Psoas muscle (tissue), 8 donors: ENCODE measurements around the gene HLA-DPB1. TPM values are rescaled to one million over a fixed set of nuclear protein-coding genes. Genes with fewer than 3 reads are reported as not detected.

ENCODE experiments used
- ATAC-seq, 4 donors: fragments of 200-7000 bp; cut with Tn5 transposase; one replicate each; pipeline ENCODE4 v1.9.1; 2020; ENCODE audit warnings: moderate library complexity in 3 of 4, mild to moderate bottlenecking in 2 of 4
- DNase-seq, 2 donors: peaks; one replicate each; pipeline ENCODE4 v3.0.0-alpha.2; 2020
- H3K27ac ChIP-seq: fragments of 200-600 bp; one replicate; pipeline ENCODE4 v1.8.0; 2022
- H3K27me3 ChIP-seq, 3 donors: fragments of 200-600 bp in 1 of 3; one replicate each; pipeline versions ENCODE4 v1.6.1 to v1.8.0; 2013 to 2022; ENCODE audit warnings: low read length in 2 of 3, mild to moderate bottlenecking in 2 of 3, moderate library complexity in 1 of 3; ENCODE audit not compliant: insufficient read depth in 3 of 3
- H3K36me3 ChIP-seq, 2 donors: fragments of 200-600 bp in 1 of 2; one replicate each; pipeline versions ENCODE4 v1.6.1 to v1.8.0; 2013 to 2022; ENCODE audit warnings: low read depth in 1 of 2, mild to moderate bottlenecking in 1 of 2, moderate library complexity in 1 of 2; ENCODE audit not compliant: insufficient read depth in 1 of 2
- H3K4me1 ChIP-seq: fragments of 200-600 bp; one replicate; pipeline ENCODE4 v1.8.0; 2022
- H3K4me3 ChIP-seq: fragments of 200-600 bp; one replicate; pipeline ENCODE4 v1.8.0; 2022; ENCODE audit warnings: mild to moderate bottlenecking
- H3K9me3 ChIP-seq: fragments of 200-600 bp; one replicate; pipeline ENCODE4 v1.8.0; 2022
- WGBS, 3 donors: extraction: QIAGEN DNeasy Blood & Tissue Kit; methylation state at CpG; one replicate each; pipeline versions ENCODE4 v1.1.6 to v1.1.7; 2013; 5-methylcytosine and 5-hydroxymethylcytosine counted together
- intact Hi-C, 2 donors: fragments of 100-400 bp; cut with DNase I; formaldehyde crosslinking; loops; one replicate each; pipeline versions ENCODE4 v1.11.0 to v1.14.2; 2022
- polyA plus RNA-seq, 3 donors: library from polyadenylated mRNA; stranded (reverse); fragments of 200-250 nt; gene quantifications; one replicate each; pipeline ENCODE4 v1.2.3, GENCODE V29; 2013
- total RNA-seq, 4 donors: library from RNA; stranded (reverse); fragmentation: NEBNext Ultra II Directional in 2 of 4; extraction: Animal tissue kit (Norgen Biotek cat#: 25700) in 2 of 4; gene quantifications; one replicate each; pipeline versions ENCODE4 v1.2.1 to v1.2.4, GENCODE V29; 2021 to 2023
- TF ChIP-seq, protein P1 (sequence below): fragments of 200-600 bp; IDR thresholded peaks from one replicate; pipeline ENCODE4 v1.8.0; 2022; ENCODE audit warnings: antibody characterized with exemption
- donor health status: healthy with polysubstance abuse.
- donor health status: DM: no; HTN: no; CAD: no; lungs with moderate emphysema.
- donor health status: Bipolar disorder and iron deficiency.
- donor health status: healthy.
- donor health status: DM: yes; HTN: yes; CAD: no.
- donor health status: DM: no; HTN: no; CAD: no.
- donor health status: DM: no; HTN: no; CAD: no.
- donor health status: DM: yes; HTN: yes; CAD: no.

Gene HLA-DPB1
- total and polyA plus RNA-seq, 7 donors, result 11.0 to 33.2 (median 17.0) TPM

DNA sequence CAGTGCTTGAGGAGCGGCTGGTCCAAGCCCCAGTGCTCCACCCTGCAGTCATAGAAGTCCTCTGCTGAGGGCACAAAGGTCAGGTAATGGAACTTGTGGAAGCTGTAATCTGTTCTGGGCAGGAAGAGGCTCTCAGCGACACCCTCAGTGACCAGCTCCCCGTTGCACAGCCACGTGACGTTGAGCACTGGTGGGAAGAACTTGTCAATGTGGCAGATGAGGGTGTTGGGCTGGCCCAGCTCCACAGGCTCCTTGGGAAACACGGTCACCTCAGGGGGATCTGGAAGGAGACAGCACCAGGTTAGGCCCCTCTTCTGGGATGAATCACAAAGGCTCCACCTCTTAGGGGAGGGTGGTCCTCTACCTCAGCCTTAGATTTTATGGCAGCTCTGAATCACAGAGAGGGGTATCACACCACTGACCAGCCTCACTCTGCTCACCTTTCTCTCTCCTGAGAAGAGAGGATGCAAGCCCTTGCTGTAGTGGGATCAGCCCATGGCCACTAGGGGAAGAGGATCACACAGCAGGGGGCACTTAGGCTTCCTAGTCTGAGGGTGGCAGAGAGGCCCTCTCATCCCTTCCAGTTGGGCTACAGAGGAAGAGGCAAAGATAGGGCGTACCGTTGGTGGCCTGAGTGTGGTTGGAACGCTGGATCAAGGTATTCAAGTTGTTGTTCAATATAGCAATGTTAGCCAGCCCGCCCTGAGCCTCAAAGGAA, 6.6 kb upstream of the HLA-DPB1 start:
- TF ChIP-seq, protein P1, sequence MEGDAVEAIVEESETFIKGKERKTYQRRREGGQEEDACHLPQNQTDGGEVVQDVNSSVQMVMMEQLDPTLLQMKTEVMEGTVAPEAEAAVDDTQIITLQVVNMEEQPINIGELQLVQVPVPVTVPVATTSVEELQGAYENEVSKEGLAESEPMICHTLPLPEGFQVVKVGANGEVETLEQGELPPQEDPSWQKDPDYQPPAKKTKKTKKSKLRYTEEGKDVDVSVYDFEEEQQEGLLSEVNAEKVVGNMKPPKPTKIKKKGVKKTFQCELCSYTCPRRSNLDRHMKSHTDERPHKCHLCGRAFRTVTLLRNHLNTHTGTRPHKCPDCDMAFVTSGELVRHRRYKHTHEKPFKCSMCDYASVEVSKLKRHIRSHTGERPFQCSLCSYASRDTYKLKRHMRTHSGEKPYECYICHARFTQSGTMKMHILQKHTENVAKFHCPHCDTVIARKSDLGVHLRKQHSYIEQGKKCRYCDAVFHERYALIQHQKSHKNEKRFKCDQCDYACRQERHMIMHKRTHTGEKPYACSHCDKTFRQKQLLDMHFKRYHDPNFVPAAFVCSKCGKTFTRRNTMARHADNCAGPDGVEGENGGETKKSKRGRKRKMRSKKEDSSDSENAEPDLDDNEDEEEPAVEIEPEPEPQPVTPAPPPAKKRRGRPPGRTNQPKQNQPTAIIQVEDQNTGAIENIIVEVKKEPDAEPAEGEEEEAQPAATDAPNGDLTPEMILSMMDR, result no peak
- no peak for ATAC-seq
- Histone ChIP-seq H3K4me1 (no peaks in the 10 kb centered on the region), H3K36me3 (peaks cover 0 to 13% of the 10 kb centered on the region in 2 donors), H3K27me3 (peaks cover 0 to 2% (median 0%) of the 10 kb centered on the region in 3 donors), H3K9me3 (no peaks in the 10 kb centered on the region), H3K4me3 (no peak overlapping the region), H3K27ac (no peak overlapping the region)
- DNase-seq, result no peak
- intact Hi-C loops, result no loop called here
- WGBS, 3 donors, result 46 to 70% (median 50%) methylated on average over 10 of the region's 10 CpGs

DNA sequence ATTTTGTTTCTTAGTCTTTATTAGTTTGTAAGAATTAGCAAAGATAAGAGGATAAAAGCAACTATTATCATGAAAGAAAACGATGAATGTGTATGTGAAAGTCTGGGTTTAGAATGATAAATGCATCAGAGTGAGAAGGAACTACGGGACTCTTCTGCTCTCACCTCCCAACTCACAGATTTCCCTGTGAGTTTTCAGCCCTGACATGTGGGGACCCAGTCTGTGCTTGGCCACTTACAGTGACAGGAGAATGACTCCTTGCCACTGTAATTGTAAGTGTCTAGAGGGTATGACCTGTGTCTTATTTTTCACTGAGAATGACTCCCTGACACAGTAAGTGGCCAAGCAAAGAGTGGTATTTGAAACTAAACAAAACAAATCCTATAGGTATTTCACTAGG, 4.9 kb upstream of the HLA-DPB1 start:
- no peak for ATAC-seq
- DNase-seq, result no peak
- TF ChIP-seq, protein P1, result no peak
- H3K27ac ChIP-seq, result no peak overlapping the region
- H3K27me3 ChIP-seq, result peaks cover 0 to 2% (median 0%) of the 10 kb centered on the region in 3 donors
- intact Hi-C loops, result no loop called here
- 0 to 35% (median 3%) methylated on average over 2 of the region's 2 CpGs for WGBS, 3 donors
- no peaks in the 10 kb centered on the region for H3K4me1 ChIP-seq
- no peaks in the 10 kb centered on the region for H3K9me3 ChIP-seq
- peak overlapping the region; percentile 48 for H3K4me3 ChIP-seq
- H3K36me3 ChIP-seq, result peaks cover 0 to 13% of the 10 kb centered on the region in 2 donors

DNA sequence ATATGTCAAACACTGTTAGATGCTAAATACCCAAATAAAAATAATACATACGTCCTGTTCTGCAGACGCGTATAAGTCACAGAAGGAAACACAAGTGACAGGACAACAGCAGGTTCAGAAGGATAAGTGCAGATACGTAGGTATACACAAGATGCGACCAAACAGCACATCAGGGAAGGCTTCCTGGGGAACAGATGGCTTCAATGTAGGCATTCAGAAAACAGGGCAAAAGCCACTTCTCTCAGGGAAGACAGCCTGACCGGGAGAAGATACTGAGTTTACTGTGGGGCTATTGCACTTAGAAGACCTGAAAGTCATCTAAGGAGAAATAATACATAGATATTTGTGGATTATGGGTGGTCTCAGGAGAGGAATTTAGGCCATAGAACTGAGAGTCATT, 4.2 kb upstream of the HLA-DPB1 start:
- peaks cover 0 to 3% (median 2%) of the 10 kb centered on the region in 3 donors for H3K27me3 ChIP-seq
- H3K4me3 ChIP-seq, result peak overlapping the region; percentile 48
- TF ChIP-seq, protein P1, result no peak

DNA sequence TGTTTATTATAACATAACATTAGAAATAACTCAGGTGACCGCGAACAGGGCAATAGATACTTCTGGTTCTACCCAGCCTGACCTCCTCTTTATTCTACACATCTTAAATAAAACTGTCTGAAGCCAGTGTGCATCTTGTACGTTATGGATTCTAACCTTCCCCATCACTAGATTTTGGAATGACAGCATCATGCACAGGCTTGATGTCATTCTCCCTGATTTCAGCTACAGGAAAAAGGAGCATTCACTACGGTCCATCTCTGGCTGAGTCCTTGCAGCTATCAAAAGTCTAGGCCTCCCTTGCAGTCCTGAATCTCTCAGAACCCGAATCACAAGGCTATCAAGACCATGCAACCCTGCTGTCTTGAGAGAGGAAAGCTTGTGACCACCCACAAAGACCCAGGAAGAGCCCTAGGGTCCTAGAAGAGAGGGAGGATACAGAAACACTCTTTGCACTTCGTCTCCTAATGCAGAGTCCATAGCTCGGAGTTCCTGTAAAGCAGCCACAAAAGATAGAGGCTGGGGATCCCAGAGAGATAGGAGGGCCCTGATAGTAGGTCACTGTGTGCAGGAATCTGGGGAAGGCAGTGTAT, 3.2 kb upstream of the HLA-DPB1 start:
- DNase-seq (no peak), ATAC-seq (no peak)
- no peaks in the 10 kb centered on the region for H3K9me3 ChIP-seq
- no peak overlapping the region for H3K27ac ChIP-seq
- intact Hi-C loops, result no loop called here
- H3K36me3 ChIP-seq, result peaks cover 0 to 13% of the 10 kb centered on the region in 2 donors
- peak overlapping the region; percentile 48 for H3K4me3 ChIP-seq
- TF ChIP-seq, protein P1, result no peak
- WGBS, 3 donors, result 53 to 59% (median 55%) methylated on average over 7 of the region's 7 CpGs
- H3K4me1 ChIP-seq, result no peaks in the 10 kb centered on the region
- H3K27me3 ChIP-seq, result peaks cover 0 to 3% (median 2%) of the 10 kb centered on the region in 3 donors

More for the DNA sequence above, 4.2 kb upstream of the HLA-DPB1 start:
- no peak for ATAC-seq
- H3K4me1 ChIP-seq, result no peaks in the 10 kb centered on the region
- peaks cover 0 to 13% of the 10 kb centered on the region in 2 donors for H3K36me3 ChIP-seq
- WGBS, 3 donors, result 63 to 67% (median 67%) methylated on average over 6 of the region's 6 CpGs
- intact Hi-C loops, result no loop called here
- DNase-seq, result no peak
- H3K9me3 ChIP-seq, result no peaks in the 10 kb centered on the region
- H3K27ac ChIP-seq, result no peak overlapping the region
